ENCODE data around the gene FLAD1.
A peak's percentile ranks its signal among the peaks of the same experiment; 100 is the strongest.

Gene FLAD1

DNA sequence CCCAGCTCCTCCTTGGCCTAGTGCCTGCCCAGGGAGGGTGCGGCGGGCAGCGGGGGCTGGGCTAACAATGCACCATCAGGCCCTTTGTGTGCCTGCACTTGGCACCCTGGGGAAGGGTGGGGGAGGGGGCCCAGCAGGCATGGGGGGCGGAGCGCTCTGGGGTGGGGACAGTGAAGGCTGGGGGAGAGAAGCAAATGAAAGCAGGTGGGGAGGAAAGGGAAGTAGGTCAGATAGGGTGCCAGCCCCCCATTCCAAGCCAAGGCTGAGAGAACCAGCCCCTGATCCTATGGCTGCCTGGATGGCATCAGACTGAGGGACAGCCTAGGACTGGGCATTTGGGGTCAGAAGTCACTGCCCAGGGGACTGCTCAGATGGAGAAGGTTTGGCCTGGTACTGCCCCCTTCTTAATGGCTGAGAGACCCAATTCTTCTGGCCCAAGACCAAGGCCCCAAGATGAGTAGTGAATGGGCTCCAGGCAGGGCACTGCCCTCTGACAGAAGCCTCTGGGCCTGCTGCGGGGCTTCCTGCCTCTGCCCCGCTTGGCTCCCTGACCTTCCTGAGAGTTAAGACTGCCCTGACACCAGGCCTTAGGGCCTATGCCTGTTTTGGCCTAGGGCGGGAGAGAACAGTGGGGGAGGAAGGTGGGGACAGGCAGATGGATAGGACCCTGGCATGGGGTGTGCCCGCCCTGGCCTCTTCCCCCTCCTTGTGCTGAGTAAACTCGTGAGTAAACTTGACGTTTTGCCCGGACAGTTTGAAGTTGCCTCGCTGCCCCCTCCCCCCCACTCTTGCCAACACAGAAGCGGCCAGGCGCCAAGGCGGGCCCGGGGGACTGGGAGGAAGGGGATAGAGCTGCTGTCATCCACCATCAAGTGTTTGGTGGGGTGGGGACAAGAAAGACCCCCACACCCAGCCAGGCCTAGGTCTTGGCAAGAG, 22.2 kb downstream of the FLAD1 start:
- DNase-seq: peak; percentile 11

DNA sequence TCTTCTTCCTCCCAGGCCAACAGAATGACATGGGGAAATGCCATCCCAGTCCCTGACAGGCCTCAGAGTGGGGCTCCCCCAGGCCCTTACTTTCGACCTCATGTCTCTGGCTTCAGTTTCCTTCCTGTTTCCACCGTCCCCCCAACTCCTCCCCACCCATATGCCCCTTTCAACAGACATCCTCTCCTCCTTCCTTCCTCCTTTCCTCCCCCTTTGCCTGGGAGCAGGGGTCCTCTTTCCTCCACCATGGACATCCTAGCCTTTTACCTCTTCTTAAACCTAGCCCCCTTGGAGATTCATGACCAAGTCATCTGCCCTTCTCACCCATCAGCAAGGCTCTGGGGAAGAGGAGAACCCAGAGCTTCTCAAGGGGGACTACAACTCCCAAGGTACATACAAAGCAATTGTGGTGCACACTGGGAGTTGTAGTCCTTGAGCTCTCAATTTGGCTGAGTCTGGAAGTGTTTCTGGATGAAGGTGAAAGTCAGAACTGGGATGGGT, 23.5 kb downstream of the FLAD1 start:
- peak; percentile 32 for DNase-seq

DNA sequence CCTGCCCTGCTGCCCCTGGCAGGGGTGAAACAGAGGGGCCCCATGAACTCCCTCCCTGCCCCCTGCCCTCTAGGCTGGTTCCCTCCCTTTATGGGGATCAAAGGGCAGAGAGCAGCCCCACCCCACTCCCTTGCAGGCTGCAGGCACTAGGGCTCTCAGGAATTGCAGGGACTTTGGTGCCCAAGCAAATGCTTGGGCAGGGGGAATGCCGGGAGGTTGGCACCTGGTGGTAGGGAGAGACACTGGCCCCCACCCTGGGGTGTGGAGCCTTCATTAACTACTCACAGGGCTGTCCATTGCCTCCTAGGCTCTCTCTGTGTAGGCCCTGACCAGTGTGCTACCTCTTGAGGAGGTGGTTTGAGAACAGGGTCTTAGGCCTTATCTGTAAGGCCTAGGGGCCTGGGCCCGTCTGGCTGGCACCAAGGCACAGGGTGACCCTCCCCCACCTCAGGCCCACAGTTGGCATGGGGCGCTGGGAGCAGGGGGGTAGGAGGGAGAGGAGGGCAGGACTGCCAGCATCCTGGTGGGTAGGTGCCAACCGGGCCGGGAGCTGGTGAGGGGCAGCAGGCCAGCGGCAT, 24.2 kb downstream of the FLAD1 start:
- no peak for DNase-seq

DNA sequence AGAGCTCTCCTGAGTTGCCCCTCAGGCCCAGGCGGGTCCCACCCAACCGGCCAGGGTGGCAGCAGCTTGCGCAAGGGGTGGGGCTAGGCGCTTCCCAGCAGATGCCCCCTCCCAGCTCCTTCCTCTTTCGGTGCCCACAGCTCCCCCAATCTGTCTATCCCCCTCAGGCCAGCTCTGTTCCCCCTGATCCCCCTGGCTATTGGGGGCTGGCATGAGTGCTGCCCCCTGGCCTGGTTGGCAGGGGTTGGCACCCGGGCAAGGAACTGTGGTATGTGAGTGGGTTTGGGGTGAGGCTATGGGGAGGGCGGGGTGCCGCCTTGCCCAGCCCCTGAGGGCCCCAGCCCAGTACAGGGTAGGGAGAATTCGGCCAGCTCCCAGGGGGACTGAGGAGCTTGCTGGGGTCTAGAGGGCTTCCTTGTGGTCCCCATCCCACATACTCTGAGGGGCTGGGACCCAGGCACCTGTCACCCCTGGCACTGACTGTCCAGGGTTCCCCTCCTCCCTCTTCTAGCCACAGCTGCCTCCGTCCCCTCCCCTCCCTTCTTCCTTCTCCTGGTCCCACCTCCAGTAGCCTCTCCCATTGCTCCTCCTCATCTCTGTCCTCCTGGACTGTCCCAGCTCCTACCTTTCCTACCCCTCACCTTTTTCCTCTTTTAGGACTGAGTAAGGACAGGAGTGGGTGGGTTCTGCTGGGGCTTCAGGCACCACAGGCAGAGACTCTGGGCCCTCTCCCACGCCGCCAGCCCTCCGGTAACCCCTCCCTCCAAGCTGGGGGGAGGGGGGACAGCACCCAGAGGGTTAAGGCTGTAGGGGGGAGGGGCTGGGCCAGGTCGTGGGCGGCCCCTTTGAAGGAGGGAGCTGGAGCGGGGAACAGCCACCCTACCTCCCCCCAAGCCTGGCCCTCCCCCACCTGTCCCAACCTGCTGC, 25.1 kb downstream of the FLAD1 start:
- DNase-seq: peak; percentile 55

DNA sequence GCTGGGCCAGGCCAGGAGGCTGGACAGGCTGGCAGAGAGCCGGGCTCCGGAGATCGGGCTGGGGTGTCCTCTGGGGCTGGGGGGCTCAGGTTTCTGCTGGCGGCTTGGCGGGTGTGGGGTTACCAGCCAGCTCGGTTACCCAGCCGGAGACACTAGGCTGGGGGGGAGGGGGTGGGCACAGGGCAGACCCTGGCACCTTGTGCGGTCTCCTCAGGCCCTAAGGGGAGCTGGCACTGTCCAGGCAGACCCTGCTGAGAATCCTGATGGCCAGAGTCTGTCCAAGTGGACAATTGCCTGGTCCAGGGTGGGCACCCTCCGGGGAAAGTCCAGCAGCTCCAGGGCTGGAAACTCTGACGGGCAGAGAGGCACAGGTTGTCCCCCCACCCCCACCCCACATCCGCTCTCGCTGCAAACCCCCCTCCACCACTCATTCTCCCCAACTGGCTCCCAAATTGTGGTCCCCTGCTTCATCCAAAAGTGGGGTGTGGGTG, 26.1 kb downstream of the FLAD1 start:
- peak; percentile 21 for DNase-seq

DNA sequence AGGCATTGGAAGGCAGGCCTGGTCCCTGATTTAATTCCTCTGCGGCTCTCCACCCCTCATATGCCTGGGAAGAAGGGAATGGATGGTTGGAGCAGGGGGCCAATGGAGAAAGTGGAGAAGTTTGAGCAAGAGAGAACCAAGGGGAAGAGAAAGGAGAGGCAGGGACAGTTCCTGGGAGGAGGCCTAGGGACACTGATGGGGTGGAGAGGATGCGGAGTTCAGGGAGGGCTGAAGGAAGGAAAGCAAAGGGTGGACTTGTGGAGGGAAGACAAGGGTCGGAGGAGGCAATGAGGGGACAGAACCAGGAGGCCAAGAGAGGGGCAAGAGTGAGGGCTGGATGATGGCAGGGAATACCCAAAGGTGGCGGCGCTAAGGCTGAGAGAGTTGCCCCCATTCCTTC, 26.6 kb downstream of the FLAD1 start:
- DNase-seq: no peak

DNA sequence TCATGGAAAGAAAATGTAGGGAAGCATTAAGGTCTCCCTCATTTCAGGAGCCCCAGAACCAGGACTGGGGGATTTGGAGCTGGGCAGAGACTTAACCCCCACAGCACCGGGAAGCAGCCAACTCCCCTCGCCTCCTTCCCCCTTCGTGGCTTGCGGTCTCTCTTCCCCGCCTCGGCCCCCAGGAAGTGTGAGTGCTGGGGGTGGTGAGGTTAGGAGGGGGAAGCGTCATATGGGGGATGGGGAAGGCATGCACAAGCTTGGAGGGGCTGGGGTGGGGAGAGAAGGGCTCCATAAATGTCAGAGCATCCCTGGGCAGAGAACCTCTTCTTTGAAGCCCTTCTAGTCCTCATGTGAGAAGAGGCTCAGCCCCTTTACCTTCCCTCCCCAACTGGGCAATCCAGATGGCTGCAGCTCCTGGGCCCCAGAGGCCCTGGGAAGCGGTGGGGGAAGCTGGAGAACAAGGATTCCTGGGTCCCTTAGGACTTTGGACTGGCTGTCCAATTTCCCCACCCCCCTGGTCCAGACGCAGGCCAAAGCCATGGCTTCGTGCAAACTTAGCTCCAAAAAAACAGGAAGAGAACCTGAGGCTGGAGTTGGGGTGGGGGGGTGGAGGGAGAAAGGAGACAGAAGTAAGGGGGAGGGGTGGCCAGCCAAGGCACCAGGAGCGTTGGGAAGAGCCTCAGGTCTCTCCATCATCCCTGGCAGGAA, 27.2 kb downstream of the FLAD1 start:
- DNase-seq: peak; percentile 15

DNA sequence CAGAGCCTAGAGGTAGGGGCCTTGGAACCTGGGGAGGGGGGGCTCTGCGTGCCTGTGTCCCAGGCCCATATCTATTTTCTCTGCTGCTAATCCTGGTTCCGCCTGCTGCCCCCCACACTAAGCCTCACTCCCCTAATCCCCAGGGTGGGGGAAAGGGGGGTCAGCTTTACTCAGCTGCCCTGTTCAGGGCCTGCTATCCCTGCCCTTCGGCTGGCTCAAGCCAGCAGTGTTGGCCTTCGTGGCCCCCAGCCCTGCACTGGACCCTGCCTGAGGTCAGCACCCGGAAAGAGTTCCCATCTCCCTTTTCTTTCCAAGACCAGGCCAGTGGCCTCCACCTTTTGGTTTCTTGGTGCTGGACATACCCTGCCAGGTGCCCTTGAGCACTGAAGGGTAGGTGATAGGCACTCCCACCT, 27.9 kb downstream of the FLAD1 start:
- DNase-seq: no peak

DNA sequence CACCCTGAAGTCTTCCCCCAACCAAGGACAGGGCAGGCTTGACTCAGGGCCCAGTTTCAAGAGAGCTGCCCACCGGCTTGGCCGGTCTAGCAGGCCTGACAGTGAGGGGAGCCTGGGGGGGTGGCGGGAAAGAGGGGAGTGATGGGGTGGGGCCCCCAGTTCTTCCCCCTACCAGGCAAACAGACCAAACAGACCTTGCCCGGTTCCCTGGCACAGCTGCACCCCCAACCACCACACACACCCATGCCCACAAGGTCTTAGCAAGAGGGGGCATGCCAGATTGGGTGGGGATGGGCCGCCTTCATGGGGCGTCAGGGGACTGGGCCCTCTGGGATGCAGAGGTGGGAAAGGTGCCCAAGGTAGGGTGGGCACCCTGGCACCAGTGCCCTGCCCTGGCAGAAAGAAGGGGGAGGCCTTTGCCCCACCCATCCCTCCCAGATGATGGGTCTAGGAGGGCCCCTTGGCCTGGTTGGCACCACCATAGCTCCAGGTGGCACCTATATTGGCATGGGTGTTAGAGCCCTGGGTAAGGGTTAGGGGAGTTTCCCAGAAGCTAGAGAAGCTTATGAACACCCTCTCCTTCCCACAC, 28.4 kb downstream of the FLAD1 start:
- DNase-seq: no peak

DNA sequence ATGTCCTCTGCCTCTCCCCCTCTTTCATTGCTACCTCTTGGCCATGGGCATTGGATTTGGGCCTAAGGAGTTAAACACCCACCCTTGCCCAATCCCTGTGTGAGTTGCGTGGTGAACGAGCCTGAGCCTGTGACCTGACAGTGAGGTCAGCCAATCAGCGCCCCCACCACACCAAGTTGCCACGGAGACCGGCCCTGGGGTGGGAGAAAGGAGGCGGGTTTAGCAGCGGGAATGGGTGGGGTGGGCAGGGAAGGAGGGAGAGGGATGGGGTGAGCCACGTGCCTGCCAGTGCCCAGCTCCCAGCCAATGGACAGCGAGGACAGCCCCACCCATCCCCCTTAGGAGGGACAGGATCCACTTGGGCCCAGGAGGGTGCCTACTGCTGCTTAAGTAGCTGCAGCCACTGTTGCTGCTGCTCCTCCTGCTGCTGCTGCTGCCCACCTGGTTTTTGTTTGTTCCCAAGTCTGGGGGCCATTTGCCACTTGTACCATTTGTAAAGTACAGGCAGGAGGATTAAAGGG, 28.9 kb downstream of the FLAD1 start:
- DNase-seq: peak; percentile 20

DNA sequence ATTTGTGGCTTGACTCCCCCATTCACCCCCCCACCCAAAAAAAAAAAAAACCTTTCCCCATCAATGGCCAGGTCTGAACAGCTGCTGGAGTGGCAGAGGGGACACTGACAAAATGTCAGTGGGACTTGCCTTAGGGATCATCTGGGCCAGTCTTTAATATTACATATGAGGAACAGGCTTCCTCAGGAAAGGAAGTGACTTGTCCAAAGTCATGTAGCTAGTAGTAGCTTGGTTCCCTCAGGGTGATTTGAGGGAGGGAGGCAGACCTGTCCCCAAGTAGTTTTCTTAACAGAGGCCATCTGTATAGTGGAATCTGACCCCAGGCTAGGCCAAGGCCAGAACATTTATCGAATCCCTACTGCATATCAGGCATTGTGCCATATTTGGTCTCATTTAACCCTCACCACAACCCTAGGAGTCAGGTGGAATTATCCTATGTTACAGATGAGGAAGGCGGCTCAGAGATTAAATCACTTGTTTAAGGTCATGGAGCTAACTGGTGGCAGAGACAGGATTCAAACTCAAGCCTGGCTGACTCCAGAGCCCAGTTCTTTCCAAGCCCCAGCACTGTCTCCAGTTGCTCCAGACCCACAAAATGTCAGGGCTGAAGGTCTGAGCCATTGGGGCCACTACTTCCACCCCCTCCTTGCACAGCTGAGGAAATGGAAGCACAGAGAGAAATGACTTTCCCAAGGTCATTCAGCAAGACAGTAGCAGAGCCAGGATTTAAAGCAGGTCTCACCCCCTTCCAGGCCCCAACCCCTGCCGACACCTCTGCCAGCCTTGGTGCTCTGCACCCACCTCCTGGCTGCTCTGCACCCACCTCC, 29.8 kb downstream of the FLAD1 start:
- no peak for DNase-seq

DNA sequence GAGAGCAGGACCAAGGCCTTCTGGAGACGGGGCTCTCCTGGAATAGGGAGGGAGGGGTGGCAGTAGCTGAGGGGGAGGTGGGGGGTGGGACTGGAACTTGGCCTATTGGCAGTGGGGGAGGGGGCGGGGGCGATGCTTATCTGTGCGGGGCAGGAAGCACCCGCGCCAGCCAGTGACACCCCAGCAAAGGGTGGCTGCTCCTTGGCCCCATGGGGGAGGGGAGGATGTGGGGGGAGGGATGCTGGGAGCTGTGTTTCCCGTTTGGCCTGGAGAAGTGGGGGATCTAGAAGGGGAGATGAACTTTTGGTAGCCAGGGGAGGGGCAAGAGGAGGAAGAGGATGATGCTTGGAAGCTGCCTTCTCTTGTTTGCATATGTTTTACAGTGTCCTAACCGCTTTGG, 30.5 kb downstream of the FLAD1 start:
- peak; percentile 27 for DNase-seq

DNA sequence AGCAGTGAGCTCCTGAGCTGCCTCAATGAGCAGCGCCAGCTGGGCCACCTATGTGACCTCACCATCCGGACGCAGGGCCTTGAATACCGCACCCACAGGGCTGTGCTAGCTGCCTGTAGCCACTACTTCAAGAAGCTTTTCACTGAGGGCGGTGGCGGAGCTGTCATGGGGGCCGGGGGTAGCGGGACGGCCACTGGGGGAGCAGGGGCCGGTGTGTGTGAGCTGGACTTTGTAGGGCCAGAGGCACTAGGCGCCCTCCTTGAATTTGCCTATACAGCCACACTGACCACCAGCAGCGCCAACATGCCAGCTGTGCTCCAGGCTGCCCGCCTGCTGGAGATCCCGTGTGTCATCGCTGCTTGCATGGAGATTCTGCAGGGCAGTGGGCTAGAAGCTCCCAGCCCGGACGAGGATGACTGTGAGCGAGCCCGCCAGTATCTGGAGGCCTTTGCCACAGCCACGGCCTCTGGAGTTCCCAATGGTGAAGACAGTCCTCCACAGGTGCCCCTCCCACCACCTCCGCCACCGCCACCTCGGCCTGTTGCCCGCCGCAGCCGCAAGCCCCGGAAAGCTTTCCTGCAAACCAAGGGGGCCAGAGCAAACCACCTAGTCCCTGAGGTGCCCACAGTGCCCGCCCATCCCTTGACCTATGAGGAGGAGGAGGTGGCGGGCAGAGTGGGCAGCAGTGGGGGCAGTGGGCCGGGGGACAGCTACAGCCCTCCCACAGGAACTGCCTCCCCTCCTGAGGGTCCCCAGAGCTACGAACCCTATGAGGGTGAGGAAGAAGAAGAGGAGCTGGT, 31.8 kb downstream of the FLAD1 start:
- no peak for DNase-seq

DNA sequence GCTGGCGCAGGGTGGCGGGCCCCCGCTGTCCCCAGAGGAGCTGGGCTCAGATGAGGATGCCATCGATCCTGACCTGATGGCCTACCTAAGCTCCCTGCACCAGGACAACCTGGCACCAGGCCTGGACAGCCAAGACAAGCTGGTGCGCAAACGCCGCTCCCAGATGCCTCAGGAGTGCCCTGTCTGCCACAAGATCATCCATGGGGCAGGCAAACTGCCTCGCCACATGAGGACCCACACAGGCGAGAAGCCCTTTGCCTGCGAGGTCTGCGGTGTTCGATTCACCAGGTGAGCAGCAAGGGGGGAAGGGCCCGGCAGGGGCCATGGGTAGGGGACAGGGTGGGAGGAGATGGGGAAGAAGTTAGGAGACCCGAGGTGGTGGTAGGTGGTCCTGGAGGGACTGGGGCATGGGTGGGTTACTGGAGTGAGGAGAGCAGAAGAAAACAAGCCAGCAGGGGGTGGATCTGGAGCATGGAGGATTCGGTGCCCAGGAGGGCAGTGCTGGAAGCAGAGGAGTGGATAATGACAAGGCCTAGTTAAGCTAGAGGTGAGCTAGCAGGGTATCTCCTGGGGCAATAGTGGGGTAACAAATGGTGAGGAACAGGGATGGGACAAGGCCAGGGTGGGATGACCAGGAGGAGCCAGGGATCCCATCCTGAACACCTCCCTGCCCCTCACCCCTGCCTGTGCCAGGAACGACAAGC, 32.5 kb downstream of the FLAD1 start:
- DNase-seq: no peak

DNA sequence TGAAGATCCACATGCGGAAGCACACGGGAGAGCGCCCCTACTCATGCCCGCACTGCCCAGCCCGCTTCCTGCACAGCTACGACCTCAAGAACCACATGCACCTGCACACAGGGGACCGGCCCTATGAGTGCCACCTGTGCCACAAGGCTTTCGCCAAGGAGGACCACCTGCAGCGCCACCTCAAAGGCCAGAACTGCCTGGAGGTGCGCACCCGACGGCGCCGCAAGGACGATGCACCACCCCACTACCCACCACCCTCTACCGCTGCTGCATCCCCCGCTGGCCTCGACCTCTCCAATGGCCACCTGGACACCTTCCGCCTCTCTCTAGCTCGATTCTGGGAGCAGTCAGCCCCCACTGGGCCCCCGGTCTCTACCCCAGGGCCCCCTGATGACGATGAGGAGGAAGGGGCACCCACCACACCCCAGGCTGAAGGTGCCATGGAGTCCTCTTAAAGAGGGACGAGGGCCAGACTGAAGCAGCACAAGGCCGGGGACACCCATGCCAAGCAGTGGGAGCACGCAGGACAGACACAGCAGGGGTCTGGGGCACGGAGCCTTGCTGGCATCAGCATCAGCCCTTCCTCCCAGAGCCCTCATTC, 33.2 kb downstream of the FLAD1 start:
- DNase-seq: no peak

DNA sequence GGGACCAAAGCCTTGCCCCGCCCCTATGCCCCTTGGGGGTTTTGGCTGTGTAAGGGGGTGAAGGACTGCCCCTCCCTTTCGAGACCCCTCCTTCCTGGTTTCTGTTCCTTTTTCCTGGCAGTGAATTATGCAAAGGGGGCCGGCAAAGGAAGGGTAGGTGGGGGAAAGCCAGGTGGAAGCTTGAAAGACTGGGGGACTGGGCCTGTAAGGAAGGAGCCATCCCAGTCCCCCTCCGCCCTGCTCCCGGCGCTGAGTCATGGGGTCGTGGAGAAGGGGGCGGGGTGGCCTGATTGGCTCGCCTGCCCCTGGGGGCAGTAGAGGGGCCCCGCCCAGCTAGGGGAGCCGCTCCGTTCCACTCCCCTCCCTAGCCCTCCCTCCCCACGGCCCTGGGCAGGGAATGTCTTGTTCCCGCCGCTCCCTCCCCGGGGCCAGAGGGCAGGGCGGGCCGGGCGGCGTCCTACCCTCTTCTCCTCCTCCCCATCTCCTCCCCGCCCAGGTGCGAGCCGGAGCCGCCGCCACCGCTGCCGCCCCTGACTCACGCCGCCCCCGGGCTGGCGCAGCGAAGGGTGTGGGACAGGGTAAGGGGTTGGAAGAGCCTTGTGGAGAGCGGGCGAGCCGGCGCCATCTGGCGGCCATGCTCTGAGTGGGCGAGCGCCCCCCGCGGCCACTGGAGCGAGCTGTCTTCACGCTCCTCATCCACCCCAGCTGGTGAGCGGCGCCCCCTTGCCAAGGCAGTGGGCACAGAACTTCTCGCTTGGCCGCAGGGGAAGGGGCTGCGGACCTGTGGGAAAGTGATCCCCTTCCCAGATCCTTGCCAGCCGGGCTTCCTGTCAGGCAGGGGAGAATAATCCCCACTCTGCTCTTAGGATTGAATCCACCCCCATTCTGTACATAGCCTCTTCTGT, 34.1 kb downstream of the FLAD1 start:
- peak; percentile 94 for DNase-seq

DNA sequence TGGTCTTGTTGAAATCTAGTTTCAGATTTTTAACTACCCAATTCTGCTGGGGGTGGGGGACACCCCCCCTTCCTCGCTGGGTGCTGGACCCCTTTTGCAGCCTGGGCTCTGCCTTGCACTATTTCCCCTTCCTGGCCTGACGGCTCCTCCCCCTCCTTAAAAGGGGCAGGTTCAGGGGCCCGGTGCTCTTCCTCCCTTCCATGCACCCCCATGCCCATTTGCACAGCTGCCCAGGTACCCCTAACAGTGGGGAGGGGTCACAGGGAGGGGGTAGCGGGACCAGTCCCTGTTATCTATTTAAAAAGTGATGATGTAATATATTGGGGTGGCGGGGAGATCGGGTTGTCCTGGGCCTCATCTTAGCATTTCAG, 34.8 kb downstream of the FLAD1 start:
- DNase-seq: no peak
